PFSK-1 (cell line): ENCODE measurements around the gene LSAMP.

Experiments
- POLR2AphosphoS5 ChIP-seq: IDR thresholded peaks from 2 replicates; pipeline ENCODE4 v1.6.1; 2012; ENCODE audit warnings: low read depth, mild to moderate bottlenecking, control low read depth, low read length, moderate library complexity
- REST ChIP-seq, 2 experiments: IDR thresholded peaks; 2 replicates each; pipeline versions ENCODE4 v1.6.1 to v1.8.0; 2011 to 2012; ENCODE audit warnings: low read depth in 2 of 2, low read length in 2 of 2, control low read depth in 1 of 2, inconsistent platforms in 1 of 2, mild to moderate bottlenecking in 1 of 2, moderate library complexity in 1 of 2; ENCODE audit not compliant: insufficient read depth in 1 of 2
- SIN3A ChIP-seq: IDR thresholded peaks from 2 replicates; pipeline ENCODE4 v1.6.1; 2012; ENCODE audit warnings: mild to moderate bottlenecking, low read length, moderate library complexity, borderline replicate concordance; ENCODE audit not compliant: insufficient read depth
- TAF1 ChIP-seq: IDR thresholded peaks from 2 replicates; pipeline ENCODE4 v1.6.1; 2012; ENCODE audit warnings: low read length, control low read depth, borderline replicate concordance; ENCODE audit not compliant: insufficient read depth

- TF ChIP-seq REST (IDR thresholded peaks at IDR 0.05; ENCODE audit: insufficient read depth in 1 of 2, low read depth in 2 of 2, low read length in 2 of 2) (no peak), POLR2AphosphoS5 (no peak), SIN3A (no peak), TAF1 (no peak)
Measured at GRCh38 chr3:116425126-116425525, 20.2 kb downstream of the LSAMP start.
